K562 (cell line): ENCODE measurements around the gene ADORA2B. TPM values are rescaled to one million over a fixed set of nuclear protein-coding genes. Genes with fewer than 3 reads are reported as not detected.
A peak's percentile ranks its signal among the peaks of the same experiment; 100 is the strongest.

Experiments used
- ATAC-seq: fragments of 200-7000 bp; cut with Tn5 transposase; 3 replicates; pipeline ENCODE4 v1.9.1; 2020; ENCODE audit warnings: moderate library complexity
- BruUV-seq: library from RNA; stranded (reverse); fragments of 400-500 nt; replicated peaks from 2 replicates; lab custom pipeline; 2021; lab: Mats Ljungman, UMichigan
- CTCF ChIA-PET: fragments of 300-600 bp; formaldehyde crosslinking; extraction: SDS; loops from one replicate; lab custom pipeline; 2021; ENCODE audit warnings: low intra/inter-chr PET ratio; lab: Yijun Ruan, JAX
- POLR2A ChIA-PET: fragments of 300-600, 350-650 bp; sonication (Branson Sonifier 250); formaldehyde crosslinking; extraction: SDS; loops from one replicate; lab custom pipeline; 2021; ENCODE audit warnings: antibody characterized with exemption, inconsistent platforms; lab: Yijun Ruan, JAX
- DNase-seq, 4 experiments: peaks; one replicate each; pipeline versions ENCODE4 v3.0.0 to v3.0.0-alpha.2; 2011 to 2018; ENCODE audit warnings: low spot score in 3 of 4, mixed read lengths in 3 of 4; ENCODE audit errors: extremely low read depth in 1 of 4
- FAIRE-seq: peaks from 2 replicates; lab custom pipeline; 2011; peaks lifted over from hg19 to GRCh38; lab: Jason Lieb, UNC
- H2AFZ ChIP-seq: 2 replicates; pipeline ENCODE4 v1.6.0; 2011; ENCODE audit warnings: low read depth, low read length, control low read depth, inconsistent platforms
- H3K27ac ChIP-seq: fragments of 200-600 bp; 3 replicates; pipeline ENCODE4 v1.8.0; 2011; ENCODE audit warnings: low read depth, mild to moderate bottlenecking, control low read depth, inconsistent platforms, low read length, moderate library complexity, mixed read lengths; ENCODE audit errors: extremely low read depth
- H3K27me3 ChIP-seq, 2 experiments: fragments of 300-600 bp in 1 of 2; 2 replicates in 1 of 2; 3 replicates in 1 of 2; pipeline versions ENCODE4 v1.6.0 to v1.8.0; 2011; ENCODE audit warnings: inconsistent platforms in 2 of 2, low read length in 2 of 2, mild to moderate bottlenecking in 1 of 2, mixed read lengths in 1 of 2, moderate library complexity in 1 of 2; ENCODE audit not compliant: control insufficient read depth in 2 of 2, insufficient read depth in 2 of 2
- H3K36me3 ChIP-seq: fragments of 300-600 bp; 3 replicates; pipeline ENCODE4 v1.8.0; 2011; ENCODE audit warnings: mild to moderate bottlenecking, low read length, inconsistent platforms; ENCODE audit not compliant: control insufficient read depth, insufficient read depth
- H3K4me1 ChIP-seq, 2 experiments: fragments of 200-600 bp in 1 of 2; replicated peaks in 1 of 2; 2 replicates in 1 of 2; 3 replicates in 1 of 2; pipeline versions ENCODE4 v1.5.1 to v1.8.0; 2011; ENCODE audit warnings: inconsistent platforms in 2 of 2, low read length in 2 of 2, mild to moderate bottlenecking in 1 of 2, mixed read lengths in 1 of 2, moderate library complexity in 1 of 2; ENCODE audit not compliant: control insufficient read depth in 2 of 2, insufficient read depth in 2 of 2
- H3K4me2 ChIP-seq: 2 replicates; pipeline ENCODE4 v1.6.1; 2011; ENCODE audit warnings: low read length, control low read depth, inconsistent platforms, mixed read lengths; ENCODE audit not compliant: insufficient read depth
- H3K4me3 ChIP-seq: fragments of 200-600 bp; sonication (generic), shearing (Covaris generic); 2 replicates; pipeline ENCODE4 v1.5.1; 2016; ENCODE audit warnings: control low read depth, inconsistent platforms
- H3K79me2 ChIP-seq: fragments of 200-600 bp; 3 replicates; pipeline ENCODE4 v1.8.0; 2011; ENCODE audit warnings: low read length, inconsistent platforms; ENCODE audit not compliant: control insufficient read depth, insufficient read depth
- H3K9ac ChIP-seq, 2 experiments: 2 replicates each; pipeline versions ENCODE4 v1.6.0 to v1.6.1; 2011; ENCODE audit warnings: low read depth in 2 of 2, low read length in 2 of 2, control low read depth in 1 of 2, inconsistent platforms in 1 of 2, mild to moderate bottlenecking in 1 of 2, mixed read lengths in 1 of 2; ENCODE audit not compliant: insufficient read depth in 1 of 2
- H3K9me1 ChIP-seq: one replicate; pipeline ENCODE4 v1.6.0; 2011; ENCODE audit warnings: inconsistent platforms, mild to moderate bottlenecking, low read length, moderate library complexity; ENCODE audit not compliant: control insufficient read depth, insufficient read depth
- H3K9me3 ChIP-seq: replicated peaks from 2 replicates; pipeline ENCODE4 v1.5.1; 2011; ENCODE audit warnings: low read depth, low read length, inconsistent platforms; ENCODE audit not compliant: control insufficient read depth, insufficient read depth
- H4K20me1 ChIP-seq: replicated peaks from 2 replicates; pipeline ENCODE4 v1.6.1; 2011; ENCODE audit warnings: low read length, inconsistent platforms, mixed read lengths; ENCODE audit not compliant: control insufficient read depth, insufficient read depth
- BCLAF1 ChIP-seq, 2 experiments: fragments of 450-650 bp in 1 of 2; IDR thresholded peaks; 2 replicates each; pipeline ENCODE4 v1.6.1; 2011 to 2017; ENCODE audit warnings: low read depth in 2 of 2, antibody characterized with exemption in 1 of 2, borderline replicate concordance in 1 of 2, low read length in 1 of 2, mild to moderate bottlenecking in 1 of 2, mixed read lengths in 1 of 2; ENCODE audit not compliant: control insufficient read depth in 1 of 2
- DACH1 ChIP-seq: fragments of 450-650 bp; IDR thresholded peaks from 2 replicates; pipeline ENCODE4 v1.6.1; 2018; ENCODE audit not compliant: partially characterized antibody
- ELF1 ChIP-seq: fragments of 200-800 bp; sonication (Bioruptor generic); IDR thresholded peaks from 2 replicates; pipeline ENCODE4 v1.6.1; 2016; ENCODE audit warnings: missing genetic modification characterization, missing compliant biosample characterization
- POLR2B ChIP-seq: fragments of 450-650 bp; IDR thresholded peaks from 2 replicates; pipeline ENCODE4 v1.6.1; 2018; ENCODE audit warnings: low read depth; ENCODE audit not compliant: partially characterized antibody
- RBM22 ChIP-seq: fragments of 200-400 bp; formaldehyde crosslinking; IDR thresholded peaks from 2 replicates; pipeline ENCODE4 v1.6.1; 2018; ENCODE audit warnings: low read length, low read depth; ENCODE audit not compliant: poor library complexity, severe bottlenecking
- WGBS: fragments of 100-300 bp; shearing (Covaris generic); methylation state at CpG from one replicate; pipeline ENCODE4 v1.1.6; 2016; ENCODE audit warnings: low coverage, mixed read lengths; ENCODE audit not compliant: insufficient coverage; ENCODE audit errors: missing lambda C conversion rate; 5-methylcytosine and 5-hydroxymethylcytosine counted together
- in situ Hi-C: fragments of 300-500 bp; cut with MboI; formaldehyde crosslinking; loops from 4 replicates; pipeline ENCODE4 v1.15.0; 2018; ENCODE audit warnings: inconsistent platforms, mixed read lengths
- intact Hi-C: fragments of 100-400 bp; cut with micrococcal nuclease; formaldehyde crosslinking; loops from 2 replicates; pipeline ENCODE4 v1.14.2; 2022
- polyA plus RNA-seq, 8 experiments: library from polyadenylated mRNA; depleted of rRNA in 4 of 8; stranded (reverse) in 5 of 8; unstranded in 3 of 8; fragments of >200 nt; fragmentation: Nextera tagmentation in 2 of 8; fragmentation: Illumina TruSeq in 1 of 8; extraction: Ambion mirVana in 2 of 8; extraction: Trizol in 1 of 8; gene quantifications; 2 replicates each; pipeline versions ENCODE4 v1.2.1 to v1.2.3, GENCODE V29; 2011 to 2014; ENCODE audit warnings: inconsistent platforms in 1 of 8, missing spikeins in 1 of 8
- total RNA-seq, 7 experiments: library from RNA; depleted of rRNA in 6 of 7; stranded (reverse); fragments of >200 nt in 6 of 7; fragmentation: Illumina TruSeq in 2 of 7; extraction: Trizol in 2 of 7; gene quantifications; 2 replicates each; pipeline versions ENCODE4 v1.2.1 to v1.2.3, GENCODE V29; 2011 to 2021; ENCODE audit warnings: low replicate concordance in 1 of 7

Gene ADORA2B
- total and polyA plus RNA-seq, 9 of the 15 experiments (the other 6 are each of a cell fraction or from before 2014, with no cell fraction given): 6.4 to 16.6 (median 10.5) TPM

GRCh38 chr17:16023881-16024280 is 79.0 kb downstream of the ADORA2B start:
- 86% methylated on average over 3 of the region's 4 CpGs for WGBS
- ATAC-seq: no peak
- DNase-seq: no peak
- POLR2A ChIA-PET: no interaction called here
- no peak overlapping the region for H3K4me2 ChIP-seq
- H3K4me1 ChIP-seq: peaks cover 0 to 14% of the 10 kb centered on the region in 2 experiments; a peak in 2 of 5 replicates
- H3K36me3 ChIP-seq: peaks cover 78% of the 10 kb centered on the region
- BruUV-seq: no TSS peak
- no peak overlapping the region for H3K4me3 ChIP-seq
- FAIRE-seq: no peak
- in situ Hi-C loops (no loop called here), intact Hi-C loops (no loop called here)
- no peaks in the 10 kb centered on the region for H3K9me3 ChIP-seq
- no peaks in the 10 kb centered on the region for H4K20me1 ChIP-seq
- H3K9me1 ChIP-seq: no peaks in the 10 kb centered on the region
- peaks cover 12% of the 10 kb centered on the region; the same call in 1 of the 3 replicates for H3K79me2 ChIP-seq
- H3K27ac ChIP-seq: no peak overlapping the region
- H3K9ac ChIP-seq: no peak overlapping the region
- H2AFZ ChIP-seq: no peak overlapping the region
- CTCF ChIA-PET: no interaction called here
- TF ChIP-seq RBM22 (peak; percentile 56), ELF1 (tag) (no peak), POLR2B (peak; percentile 5), DACH1 (no peak), BCLAF1 (IDR thresholded peaks at IDR 0.05; ENCODE audit: borderline replicate concordance in 1 of 2, control insufficient read depth in 1 of 2, low read depth in 2 of 2, low read length in 1 of 2) (no peak)
- H3K27me3 ChIP-seq: no peaks in the 10 kb centered on the region
